Measurements from ENCODE around the gene SPATA31D1. TPM values are rescaled to one million over a fixed set of nuclear protein-coding genes. Genes with fewer than 3 reads are reported as not detected.

SPATA31D1 gene
- total and polyA plus RNA-seq, 2 donors (not counting 3 experiments of a cell fraction or from before 2014, with no cell fraction given): not detected

- CTCF ChIA-PET: no interaction called here
- Histone ChIP-seq H4K20me1 (replicated peaks; ENCODE audit: control insufficient read depth, extremely low read depth, insufficient read depth, low read length) (no peaks in the 10 kb centered on the region), H3K27me3 (ENCODE audit: control insufficient read depth in 2 of 2, insufficient read depth in 2 of 2, low read length in 2 of 2) (no peaks in the 10 kb centered on the region), H3K9me1 (replicated peaks; ENCODE audit: control insufficient read depth, extremely low read depth, insufficient read depth, low read length) (no peaks in the 10 kb centered on the region), H3K4me3 (replicated peaks in 1 of 3; ENCODE audit: insufficient read depth in 1 of 3, low read depth in 1 of 3, low read length in 3 of 3) (no peak overlapping the region), H3K27ac (ENCODE audit: insufficient read depth, low read depth, low read length) (no peak overlapping the region), H3K9ac (replicated peaks; ENCODE audit: extremely low read depth, insufficient read depth, low read length) (no peak overlapping the region), H3K9me3 (replicated peaks; ENCODE audit: control insufficient read depth, insufficient read depth, low read length) (no peaks in the 10 kb centered on the region), H3K4me1 (ENCODE audit: control insufficient read depth, extremely low read depth, insufficient read depth, low read length) (no peaks in the 10 kb centered on the region), H3K36me3 (ENCODE audit: control insufficient read depth in 2 of 2, extremely low read depth in 1 of 2, insufficient read depth in 2 of 2, low read length in 2 of 2) (no peaks in the 10 kb centered on the region), H3K79me2 (ENCODE audit: control insufficient read depth, insufficient read depth, low read length) (no peaks in the 10 kb centered on the region), H3K4me2 (ENCODE audit: insufficient read depth, low read length) (no peak overlapping the region), H2AFZ (ENCODE audit: low read depth, low read length) (no peak overlapping the region)
- no TSS peak for BruUV-seq (replicated peaks)
- FAIRE-seq: no peak
- POLR2A ChIA-PET: no interaction called here
- TF ChIP-seq EZH2 (IDR thresholded peaks at IDR 0.05; ENCODE audit: borderline replicate concordance, low read depth, low read length, severe bottlenecking) (no peak), GATA2 (IDR thresholded peaks at IDR 0.05; ENCODE audit: insufficient read depth, insufficient read length, low read depth, low read length) (no peak), CTCF (IDR thresholded peaks at IDR 0.05; ENCODE audit: extremely low read depth in 1 of 2, insufficient read depth in 1 of 2, low read depth in 1 of 2, low read length in 2 of 2) (no peak), POLR2AphosphoS5 (IDR thresholded peaks at IDR 0.05; ENCODE audit: insufficient read depth, low read depth, low read length) (no peak), POLR2A (IDR thresholded peaks at IDR 0.05; ENCODE audit: low read depth, low read length) (no peak), MAX (IDR thresholded peaks at IDR 0.05; ENCODE audit: insufficient read depth, insufficient read length) (no peak), MYC (IDR thresholded peaks at IDR 0.05; ENCODE audit: low read depth, low read length) (no peak), FOS (IDR thresholded peaks at IDR 0.05; ENCODE audit: borderline replicate concordance, insufficient read depth, low read length) (no peak), JUN (IDR thresholded peaks at IDR 0.05; ENCODE audit: borderline replicate concordance, insufficient read depth, insufficient read length, low read depth) (no peak)
- dilution Hi-C loops (cut with MboI; ENCODE audit: extremely low pct_ligation_motif_present, low sequenced_read_pairs) (no loop called here), intact Hi-C loops (cut with micrococcal nuclease) (loop anchor here (10.0 kb wide), 1 partner anchor 451 kb away; no protein-coding TSS in a partner anchor)
- no peak for DNase-seq (ENCODE audit: low read depth, low spot score)
Measured at GRCh38 chr9:81955625-81956024, 32.9 kb upstream of the SPATA31D1 start.

Measured in endothelial cell of umbilical vein (primary cell).